ENCODE data around the gene CCL4L2.
"Not testable (repeated sequence)": the region's sequence is repeated elsewhere in the genome, so short reads cannot be mapped to it uniquely, and the experiment has no call there.

The CCL4L2 gene

GRCh38 chr17:36188891-36189306 lies 22.0 kb upstream of the CCL4L2 start:
- no peak overlapping the region for H3K27ac ChIP-seq
- TF ChIP-seq, protein P1, sequence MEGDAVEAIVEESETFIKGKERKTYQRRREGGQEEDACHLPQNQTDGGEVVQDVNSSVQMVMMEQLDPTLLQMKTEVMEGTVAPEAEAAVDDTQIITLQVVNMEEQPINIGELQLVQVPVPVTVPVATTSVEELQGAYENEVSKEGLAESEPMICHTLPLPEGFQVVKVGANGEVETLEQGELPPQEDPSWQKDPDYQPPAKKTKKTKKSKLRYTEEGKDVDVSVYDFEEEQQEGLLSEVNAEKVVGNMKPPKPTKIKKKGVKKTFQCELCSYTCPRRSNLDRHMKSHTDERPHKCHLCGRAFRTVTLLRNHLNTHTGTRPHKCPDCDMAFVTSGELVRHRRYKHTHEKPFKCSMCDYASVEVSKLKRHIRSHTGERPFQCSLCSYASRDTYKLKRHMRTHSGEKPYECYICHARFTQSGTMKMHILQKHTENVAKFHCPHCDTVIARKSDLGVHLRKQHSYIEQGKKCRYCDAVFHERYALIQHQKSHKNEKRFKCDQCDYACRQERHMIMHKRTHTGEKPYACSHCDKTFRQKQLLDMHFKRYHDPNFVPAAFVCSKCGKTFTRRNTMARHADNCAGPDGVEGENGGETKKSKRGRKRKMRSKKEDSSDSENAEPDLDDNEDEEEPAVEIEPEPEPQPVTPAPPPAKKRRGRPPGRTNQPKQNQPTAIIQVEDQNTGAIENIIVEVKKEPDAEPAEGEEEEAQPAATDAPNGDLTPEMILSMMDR (conservative IDR thresholded peaks at IDR 0.05): no peak
- TF ChIP-seq ZFX (IDR thresholded peaks at IDR 0.05): no peak

GRCh38 chr17:36189993-36190392 lies 20.9 kb upstream of the CCL4L2 start:
- H3K27ac ChIP-seq: not testable (repeated sequence)

DNA sequence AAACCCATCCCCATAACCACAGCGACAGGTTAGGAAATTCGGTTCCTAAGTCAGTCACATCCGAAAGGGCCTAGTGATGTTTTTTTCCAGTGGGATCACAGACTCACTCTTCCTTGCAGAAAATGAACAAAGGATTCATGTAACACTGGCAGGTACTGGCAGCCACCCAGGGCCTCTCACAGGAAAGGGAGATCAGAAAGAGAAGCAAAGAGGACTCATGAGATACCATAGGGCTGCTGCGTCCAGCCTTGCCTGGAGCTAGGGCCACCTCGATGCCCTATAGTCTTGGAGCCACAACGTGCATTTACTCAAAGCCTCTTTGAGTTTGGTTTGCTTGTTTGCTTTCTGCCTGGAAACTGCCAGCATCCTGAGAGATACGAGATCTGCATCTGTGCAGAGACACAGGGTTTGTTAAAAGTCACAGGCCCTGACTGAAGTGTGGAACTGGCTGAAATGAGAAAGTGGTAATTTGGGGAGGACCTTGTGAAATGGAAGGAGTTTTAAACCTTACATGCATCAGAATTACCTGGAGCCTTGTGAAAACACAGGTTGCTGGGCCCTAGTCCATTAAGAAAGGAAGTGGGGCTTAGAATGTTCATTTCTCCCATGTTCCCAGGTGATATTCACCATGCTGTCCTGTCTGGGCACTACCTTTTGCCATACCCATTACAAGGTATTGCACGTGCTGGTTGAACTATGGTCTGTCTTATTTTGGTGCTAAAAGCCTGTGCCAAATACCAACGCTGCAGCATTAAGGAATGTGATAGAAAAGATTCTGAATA lies 20.1 kb upstream of the CCL4L2 start:
- not testable (repeated sequence) for H3K27ac ChIP-seq

GRCh38 chr17:36193216-36193775 lies 17.6 kb upstream of the CCL4L2 start:
- TF ChIP-seq, protein P1 (conservative IDR thresholded peaks at IDR 0.05): no peak
- TF ChIP-seq ZFX (IDR thresholded peaks at IDR 0.05): no peak
- H3K27ac ChIP-seq: no peak overlapping the region

- H3K27ac ChIP-seq: not testable (repeated sequence)
Measured at GRCh38 chr17:36194147-36194831, 16.6 kb upstream of the CCL4L2 start.

- not testable (repeated sequence) for H3K27ac ChIP-seq
Measured at GRCh38 chr17:36194832-36195433, 15.9 kb upstream of the CCL4L2 start.

GRCh38 chr17:36195434-36196130 lies 15.3 kb upstream of the CCL4L2 start:
- no peak overlapping the region for H3K27ac ChIP-seq
- TF ChIP-seq ZFX (IDR thresholded peaks at IDR 0.05): no peak
- TF ChIP-seq, protein P1 (conservative IDR thresholded peaks at IDR 0.05): no peak

DNA sequence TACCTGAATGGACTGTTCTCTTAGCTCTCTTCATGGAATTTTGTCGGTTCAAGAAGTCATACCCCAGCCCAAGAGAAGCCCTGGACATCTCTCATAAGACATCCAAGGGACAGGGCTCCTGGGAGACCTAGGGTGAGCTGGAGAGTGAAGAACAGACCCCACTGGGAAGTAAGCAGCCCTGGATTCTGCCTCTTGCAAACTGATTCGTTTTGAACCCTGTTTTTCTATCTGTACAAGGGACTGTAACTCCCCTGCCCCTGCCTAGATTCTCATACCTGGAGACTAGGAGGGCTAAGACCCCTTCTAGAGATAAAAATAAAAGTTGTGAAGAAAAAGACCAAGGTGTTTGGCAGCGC lies 14.8 kb upstream of the CCL4L2 start:
- H3K27ac ChIP-seq: no peak overlapping the region
- TF ChIP-seq ZFX (IDR thresholded peaks at IDR 0.05): no peak
- TF ChIP-seq, protein P1 (conservative IDR thresholded peaks at IDR 0.05): no peak

- H3K27ac ChIP-seq: no peak overlapping the region
Measured at GRCh38 chr17:36197387-36197703, 13.5 kb upstream of the CCL4L2 start.

More at GRCh38 chr17:36197387-36197703, 13.5 kb upstream of the CCL4L2 start:
- TF ChIP-seq ZFX (IDR thresholded peaks at IDR 0.05): no peak
- TF ChIP-seq, protein P1 (conservative IDR thresholded peaks at IDR 0.05): no peak

Data from C4-2B (cell line).